Activated CD4-positive, CD25-positive, alpha-beta regulatory T cell treated with anti-CD3 and anti-CD28 coated beads, Interleukin-2, amount 50 U/mL, for 72 hours (primary cell): ENCODE measurements around the gene PTGDR.
A peak's percentile ranks its signal among the peaks of the same experiment; 100 is the strongest.

Experiments used
- DNase-seq: peaks from one replicate; pipeline ENCODE4 v3.0.0; 2021

Gene PTGDR, protein sequence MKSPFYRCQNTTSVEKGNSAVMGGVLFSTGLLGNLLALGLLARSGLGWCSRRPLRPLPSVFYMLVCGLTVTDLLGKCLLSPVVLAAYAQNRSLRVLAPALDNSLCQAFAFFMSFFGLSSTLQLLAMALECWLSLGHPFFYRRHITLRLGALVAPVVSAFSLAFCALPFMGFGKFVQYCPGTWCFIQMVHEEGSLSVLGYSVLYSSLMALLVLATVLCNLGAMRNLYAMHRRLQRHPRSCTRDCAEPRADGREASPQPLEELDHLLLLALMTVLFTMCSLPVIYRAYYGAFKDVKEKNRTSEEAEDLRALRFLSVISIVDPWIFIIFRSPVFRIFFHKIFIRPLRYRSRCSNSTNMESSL

GRCh38 chr14:52267501-52268278 is at the start of gene PTGDR:
Gene PTGDR (plus strand): TSS chr14:52267698. CDS start chr14:52267815, 117 bp downstream.
- no peak for DNase-seq

DNA sequence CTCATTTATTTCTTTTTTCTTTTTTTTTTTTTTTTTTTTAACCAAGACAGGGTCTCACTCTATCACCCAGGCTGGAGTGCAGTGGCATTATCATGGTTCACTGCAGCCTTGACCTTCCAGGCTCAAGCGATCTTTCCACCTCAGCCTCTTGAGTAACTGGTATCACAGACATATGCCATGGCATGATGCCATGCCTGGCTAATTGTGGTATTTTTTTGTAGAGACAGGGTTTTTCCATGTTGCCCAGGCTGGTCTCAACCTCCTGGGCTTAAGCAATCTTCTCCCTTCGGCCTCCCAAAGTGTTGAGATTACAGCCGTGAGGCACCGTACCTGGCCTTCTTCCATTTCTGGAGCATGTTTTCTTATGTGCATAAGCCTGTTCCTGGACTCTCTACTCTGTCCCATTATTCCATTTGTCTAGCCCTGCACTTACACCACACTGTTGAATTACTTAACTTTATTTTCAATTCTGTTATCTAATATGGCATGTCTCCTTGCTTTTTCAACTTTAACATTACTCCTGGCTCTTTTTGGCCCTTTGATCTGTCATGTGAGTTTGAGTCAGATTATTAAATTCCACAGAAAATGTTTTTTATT is 47.9 kb upstream of the PTGDR start:
- DNase-seq, result no peak

GRCh38 chr14:52220924-52221811 is 46.3 kb upstream of the PTGDR start:
- peak; percentile 30 for DNase-seq

- DNase-seq, result no peak
Observed at GRCh38 chr14:52222901-52223300, 44.6 kb upstream of the PTGDR start.

GRCh38 chr14:52227619-52228222 is 39.8 kb upstream of the PTGDR start:
- no peak for DNase-seq

DNA sequence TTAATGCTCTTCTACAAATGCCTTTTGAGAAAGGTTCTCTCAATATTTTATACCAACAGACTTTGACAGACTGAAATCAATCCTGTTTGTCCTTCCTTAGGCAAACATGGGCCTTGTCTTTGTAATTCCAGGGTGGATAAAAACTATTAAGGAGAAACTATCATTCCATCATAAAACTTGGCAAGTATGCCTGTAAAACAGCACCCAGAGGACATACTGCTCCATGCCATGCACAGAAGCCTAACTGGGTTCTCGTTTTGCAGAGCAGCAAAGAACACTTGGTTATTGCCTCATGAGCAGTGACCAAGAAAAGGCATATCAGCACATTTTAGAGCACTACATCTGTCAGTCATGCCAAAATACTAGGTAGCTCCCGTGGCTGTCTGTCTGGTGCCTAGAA is 33.8 kb upstream of the PTGDR start:
- no peak for DNase-seq

- DNase-seq, result no peak
Observed at GRCh38 chr14:52235434-52235833, 32.1 kb upstream of the PTGDR start.

DNA sequence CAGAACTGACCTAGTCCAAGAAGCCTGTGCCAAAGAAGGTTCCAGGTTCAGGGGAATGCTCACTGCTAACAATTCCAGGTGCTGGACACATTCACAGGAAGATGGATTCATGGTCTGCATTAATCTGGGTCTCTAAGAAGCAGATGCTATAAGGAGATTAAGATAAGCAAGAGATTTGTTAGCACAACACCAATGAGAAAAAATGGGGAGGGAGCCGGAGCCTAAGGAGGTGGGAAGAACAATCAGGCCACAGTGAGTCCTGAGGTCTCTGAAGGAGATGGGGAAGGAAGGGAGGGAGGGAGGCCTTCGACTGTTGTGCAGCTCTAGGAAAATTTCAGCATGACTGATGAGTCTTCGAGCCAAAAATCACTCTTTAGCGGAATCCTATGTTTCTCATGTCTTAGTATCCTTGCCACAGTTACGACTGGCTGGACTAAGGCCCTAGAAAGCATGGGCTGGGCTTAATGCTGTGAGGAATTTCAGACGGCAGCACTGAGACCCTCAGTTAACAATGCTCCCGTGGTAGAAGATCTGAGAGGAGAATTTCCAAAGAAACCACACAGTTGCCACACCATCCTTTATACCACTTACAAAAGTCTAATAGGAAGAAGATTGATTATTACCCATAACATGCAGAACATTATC is 31.5 kb upstream of the PTGDR start:
- no peak for DNase-seq

DNA sequence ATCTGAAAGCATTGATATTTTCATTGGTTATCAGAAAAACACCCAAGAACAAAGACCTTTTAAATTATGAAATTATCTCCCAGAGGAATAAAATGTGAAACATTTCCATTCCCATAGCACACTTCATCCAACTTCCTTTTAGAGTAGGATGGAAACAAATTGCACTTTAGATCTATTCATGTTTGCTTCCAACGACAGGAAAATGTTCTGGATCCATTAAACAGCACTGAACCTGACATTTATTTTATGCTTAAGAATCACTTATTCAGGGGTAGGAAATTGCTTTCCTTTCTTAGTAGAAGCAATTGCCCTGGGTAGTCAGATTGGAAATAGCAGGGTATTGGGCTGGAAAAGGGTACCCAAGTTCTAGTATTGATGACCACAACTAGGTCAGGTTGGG is 28.8 kb upstream of the PTGDR start:
- DNase-seq, result no peak

GRCh38 chr14:52240623-52241022 is 26.9 kb upstream of the PTGDR start:
- DNase-seq, result no peak

DNA sequence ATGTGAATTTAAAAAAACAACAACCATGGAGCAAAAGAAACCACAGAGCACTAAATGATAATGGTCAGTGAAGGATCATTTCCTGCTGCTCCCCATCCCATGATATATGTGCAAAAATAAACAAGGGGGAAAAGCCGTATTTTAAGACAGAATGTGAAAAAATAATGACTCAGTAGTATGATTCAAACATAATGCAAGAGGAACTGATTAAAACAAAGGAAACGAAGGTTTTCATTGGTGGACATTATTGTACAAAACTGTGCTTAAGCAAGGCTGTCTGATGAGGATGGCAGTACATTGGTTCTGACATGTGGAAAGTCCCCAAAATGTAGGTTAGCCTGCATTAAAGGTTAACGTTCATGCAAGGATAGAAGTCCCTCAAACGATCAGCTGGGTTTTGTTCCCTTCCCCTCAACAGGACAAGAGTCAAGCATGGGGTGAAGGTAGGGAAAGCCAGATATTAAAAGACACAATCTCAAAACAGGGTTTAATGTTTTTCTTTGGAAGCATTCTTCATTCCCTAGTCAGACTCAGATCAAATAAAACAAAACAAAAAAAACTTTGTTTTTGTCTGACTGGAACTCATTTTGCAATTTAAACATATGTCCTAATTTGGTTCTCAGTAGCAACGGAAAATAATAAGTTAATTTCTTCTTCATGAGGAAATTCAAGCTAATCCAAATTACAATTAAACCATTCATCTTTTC is 26.3 kb upstream of the PTGDR start:
- DNase-seq, result no peak

DNA sequence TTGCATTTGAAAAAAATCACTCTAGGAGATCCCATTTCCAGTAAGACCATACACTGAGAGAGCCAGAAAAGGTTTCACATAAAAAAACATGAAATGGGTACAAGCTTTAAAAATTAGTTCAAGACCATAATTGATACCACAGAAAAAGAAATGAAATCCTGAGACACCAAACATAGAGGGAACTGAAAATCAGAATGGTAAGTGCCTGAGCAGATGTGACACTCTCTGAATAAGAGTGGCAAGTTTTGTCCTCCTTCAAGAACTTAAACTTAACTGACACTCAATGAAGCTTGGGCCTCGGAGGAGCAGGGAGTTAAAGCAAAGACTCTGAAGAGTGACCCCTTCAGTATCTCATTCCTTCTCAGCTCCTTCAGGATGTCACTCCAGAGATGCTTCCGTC is 23.2 kb upstream of the PTGDR start:
- DNase-seq, result no peak

GRCh38 chr14:52244997-52245396 is 22.5 kb upstream of the PTGDR start:
- no peak for DNase-seq

DNA sequence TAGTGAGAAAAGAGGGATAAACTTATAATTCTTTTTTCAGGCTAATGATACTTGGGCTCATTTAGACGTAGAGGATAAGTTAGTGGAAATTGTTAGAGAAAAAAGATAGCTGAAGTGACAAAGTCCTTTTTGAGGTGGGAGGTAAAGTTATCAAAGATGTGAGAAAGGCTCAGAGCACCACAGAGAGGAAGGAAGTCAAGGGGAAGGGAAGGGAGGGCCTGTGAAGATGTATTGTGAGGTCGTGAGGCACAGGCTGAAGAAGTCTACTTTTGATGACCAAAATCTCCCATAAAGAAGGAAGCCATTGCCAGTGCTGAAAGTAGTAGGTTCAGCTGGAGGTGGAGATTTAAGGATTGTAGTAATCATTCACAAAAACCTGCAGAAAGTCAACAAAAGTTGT is 19.4 kb upstream of the PTGDR start:
- no peak for DNase-seq

GRCh38 chr14:52251724-52252123 is 15.8 kb upstream of the PTGDR start:
- DNase-seq, result no peak

- no peak for DNase-seq
Observed at GRCh38 chr14:52253503-52253902, 14.0 kb upstream of the PTGDR start.

DNA sequence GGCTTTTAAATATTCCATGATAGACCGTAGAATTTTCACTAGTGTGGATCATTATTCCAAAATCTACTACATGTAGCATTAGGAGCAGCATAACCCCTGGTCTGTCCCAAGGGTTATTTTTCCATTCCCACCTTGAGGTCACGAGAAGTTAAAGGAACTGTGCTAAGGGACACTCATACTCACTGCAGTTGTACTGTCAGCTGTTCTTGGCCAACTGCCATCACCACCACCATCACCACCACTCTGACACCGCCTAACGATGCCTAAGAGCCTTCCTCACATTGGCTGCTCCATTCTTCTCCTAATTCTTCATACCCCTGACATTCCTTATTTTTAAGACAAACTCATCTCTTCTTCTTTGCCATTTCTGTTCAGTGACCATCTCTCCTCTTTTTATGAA is 13.4 kb upstream of the PTGDR start:
- DNase-seq, result no peak

DNA sequence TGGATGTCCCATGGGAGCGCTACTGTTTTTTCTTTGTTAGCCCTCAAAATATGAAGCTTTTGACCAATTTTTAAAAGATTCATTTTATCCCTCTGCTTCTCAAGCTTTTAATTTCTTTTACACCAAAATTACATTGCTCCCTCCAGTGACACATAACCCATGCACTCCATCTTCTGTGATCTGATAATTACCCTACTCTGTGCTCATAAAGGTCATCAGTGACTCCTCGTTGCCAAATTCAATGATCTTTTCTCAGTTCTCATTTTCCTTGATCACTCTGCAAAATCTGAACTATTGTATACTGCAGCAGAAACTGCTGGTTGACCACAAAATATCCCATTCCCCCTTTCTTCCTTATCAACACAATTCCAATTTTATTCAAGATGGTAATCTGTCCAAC is 8.7 kb upstream of the PTGDR start:
- no peak for DNase-seq

DNA sequence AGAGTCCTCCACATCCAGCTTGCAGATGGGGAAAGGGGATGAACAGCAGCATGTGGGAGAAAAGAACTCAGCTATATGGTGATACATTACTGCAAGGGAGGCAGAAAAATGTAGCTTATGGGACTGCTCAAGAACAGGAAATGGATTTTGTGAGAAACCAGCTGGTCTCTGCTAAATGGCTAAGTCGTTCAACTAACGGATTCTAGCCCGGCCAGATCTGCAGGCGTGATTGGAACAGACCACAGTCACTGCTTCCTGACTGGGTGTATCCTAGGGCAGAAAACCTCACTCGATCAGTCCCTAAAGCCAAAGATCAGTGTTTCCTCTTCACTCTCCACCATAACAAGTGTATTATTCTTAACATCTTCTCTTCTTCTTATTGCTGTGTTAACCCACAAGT is 8.1 kb upstream of the PTGDR start:
- DNase-seq, result no peak

GRCh38 chr14:52262600-52262999 is 4.9 kb upstream of the PTGDR start:
- DNase-seq, result no peak

GRCh38 chr14:52263190-52263589 is 4.3 kb upstream of the PTGDR start:
- no peak for DNase-seq
